HEK293 (cell line): ENCODE measurements around the gene VPS54.
"Not testable (repeated sequence)": the region's sequence is repeated elsewhere in the genome, so short reads cannot be mapped to it uniquely, and the experiment has no call there.

Source experiments
- CTCF ChIP-seq: fragments of 450-650 bp; formaldehyde crosslinking; IDR thresholded peaks from 2 replicates; pipeline ENCODE4 v1.5.1; 2016; ENCODE audit warnings: missing biosample characterization, missing genetic modification characterization
- PBX3 ChIP-seq: sonication (generic); formaldehyde crosslinking; IDR thresholded peaks from 2 replicates; pipeline ENCODE4 v1.8.1; 2022; ENCODE audit warnings: mild to moderate bottlenecking, moderate library complexity, missing genetic modification reagents
- SETDB1 ChIP-seq: IDR thresholded peaks from one replicate; pipeline ENCODE4 v1.6.1; 2017; ENCODE audit warnings: mild to moderate bottlenecking, low read length, moderate library complexity, mixed read lengths; ENCODE audit not compliant: insufficient read length
- ZBTB17 ChIP-seq: fragments of 450-650 bp; formaldehyde crosslinking; IDR thresholded peaks from 2 replicates; pipeline ENCODE4 v1.5.1; 2016; ENCODE audit warnings: missing biosample characterization, missing genetic modification characterization
- ZNF274 ChIP-seq, 2 experiments: fragments of 200-500 bp in 1 of 2; fragments of 450-650 bp in 1 of 2; sonication (Bioruptor generic) in 1 of 2; formaldehyde crosslinking in 1 of 2; IDR thresholded peaks; 2 replicates each; pipeline versions ENCODE4 v1.5.1 to v1.6.1; 2014 to 2016; ENCODE audit warnings: borderline replicate concordance in 1 of 2, inconsistent platforms in 1 of 2, low read length in 1 of 2, missing biosample characterization in 1 of 2, missing genetic modification characterization in 1 of 2
- TF ChIP-seq, protein P1 (sequence below): fragments of 450-650 bp; formaldehyde crosslinking; IDR thresholded peaks from 2 replicates; pipeline ENCODE4 v1.5.1; 2016; ENCODE audit warnings: missing biosample characterization, missing genetic modification characterization

GRCh38 chr2:63988842-63989436, 30.3 kb downstream of the VPS54 start:
- not testable (repeated sequence) for TF ChIP-seq SETDB1; ZNF274 (IDR thresholded peaks at IDR 0.05; ENCODE audit: low read length); ZNF274 (tag by site-specific recombination; IDR thresholded peaks at IDR 0.05; ENCODE audit: borderline replicate concordance); CTCF (tag by site-specific recombination); PBX3 (CRISPR knock-in tag); ZBTB17
- TF ChIP-seq, protein P1, sequence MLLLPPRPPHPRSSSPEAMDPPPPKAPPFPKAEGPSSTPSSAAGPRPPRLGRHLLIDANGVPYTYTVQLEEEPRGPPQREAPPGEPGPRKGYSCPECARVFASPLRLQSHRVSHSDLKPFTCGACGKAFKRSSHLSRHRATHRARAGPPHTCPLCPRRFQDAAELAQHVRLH (tag by site-specific recombination) = not testable (repeated sequence)
